TTC549 (cell line): ENCODE measurements around the gene RSRC1.
"Not testable (repeated sequence)": the region's sequence is repeated elsewhere in the genome, so short reads cannot be mapped to it uniquely, and the experiment has no call there.

Experiments used
- FAIRE-seq: peaks from 2 replicates; lab custom pipeline; 2012; peaks lifted over from hg19 to GRCh38; lab: Jason Lieb, UNC

The RSRC1 gene

DNA sequence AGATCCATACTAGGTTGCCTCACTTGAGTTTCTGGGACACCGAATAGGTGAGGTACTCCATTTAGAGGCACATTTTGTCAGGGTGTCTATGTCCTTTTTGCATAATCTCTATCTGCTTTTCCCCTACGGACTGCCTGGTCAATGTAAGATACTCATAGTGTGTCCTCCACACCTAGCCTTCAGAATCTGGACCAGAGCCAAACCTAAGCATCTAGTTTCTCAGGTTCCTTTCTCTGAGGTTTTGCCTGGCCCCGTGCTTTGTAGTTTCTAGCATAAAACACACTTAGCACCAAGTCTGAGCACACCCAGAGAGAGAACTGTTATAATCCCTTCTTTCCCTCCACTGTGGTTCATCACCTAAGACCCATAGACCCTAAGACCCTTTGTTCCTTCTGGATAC, 355.2 kb downstream of the RSRC1 start:
- FAIRE-seq = no peak

DNA sequence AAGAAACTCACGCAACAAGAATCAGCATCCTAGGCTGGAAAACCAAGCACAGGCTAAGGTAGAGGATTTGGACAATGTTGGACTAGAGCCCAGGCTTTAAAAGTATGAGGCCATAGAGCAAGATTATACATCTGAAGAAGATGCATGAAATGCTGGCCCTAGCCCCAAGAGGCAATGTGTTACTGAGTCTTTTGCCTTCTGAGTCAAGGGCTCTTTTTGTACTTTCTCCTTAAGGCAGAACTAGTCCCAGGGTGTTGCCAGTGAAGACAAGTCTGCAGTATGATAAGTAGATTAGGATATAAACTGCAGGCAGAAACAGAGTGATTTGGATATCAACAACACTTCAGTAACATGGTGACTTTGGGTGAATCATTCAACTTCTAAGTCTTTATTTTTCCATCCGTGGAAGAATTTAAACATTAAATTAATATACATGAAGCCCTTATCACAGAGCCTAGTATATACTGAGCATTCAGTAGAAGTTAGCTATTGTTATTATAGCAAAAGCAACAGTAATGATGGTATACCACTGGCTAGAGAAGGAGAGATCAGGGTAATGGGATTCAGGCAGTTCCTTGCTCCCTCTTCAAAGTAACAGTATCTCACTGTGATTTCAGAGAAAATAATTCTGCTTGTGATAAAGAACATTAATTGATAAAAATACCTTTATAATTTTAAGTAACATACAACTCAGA, 361.2 kb downstream of the RSRC1 start:
- FAIRE-seq = no peak

DNA sequence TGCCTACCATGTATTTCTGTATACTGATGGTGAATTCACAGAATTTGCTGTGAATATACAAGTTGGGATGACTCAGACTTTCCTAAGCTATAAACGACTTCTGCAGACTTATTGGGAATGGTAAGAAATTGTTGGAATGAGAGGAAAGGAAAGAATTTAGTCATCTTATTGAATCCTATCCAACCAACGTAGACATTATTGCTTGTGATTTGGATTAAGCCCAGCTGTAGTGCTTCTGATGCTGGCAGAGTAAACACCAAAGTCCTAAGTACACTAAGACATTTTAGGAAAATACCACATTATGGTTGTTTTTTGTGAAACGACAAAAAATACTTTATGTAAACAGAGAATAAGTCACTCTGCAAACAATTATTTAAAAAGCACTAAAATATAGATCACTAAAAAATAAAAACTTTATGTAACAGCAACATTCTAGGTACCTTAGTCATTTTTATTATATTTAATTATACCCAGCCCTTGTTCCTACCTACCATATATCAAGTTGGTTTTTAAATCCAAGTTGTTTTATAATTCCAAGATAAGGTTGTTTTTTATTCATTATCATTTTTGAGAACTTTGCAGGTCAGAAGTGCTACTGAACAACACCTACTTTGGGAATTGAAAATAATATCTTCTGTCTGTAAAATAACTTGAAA, 361.9 kb downstream of the RSRC1 start:
- FAIRE-seq = no peak

DNA sequence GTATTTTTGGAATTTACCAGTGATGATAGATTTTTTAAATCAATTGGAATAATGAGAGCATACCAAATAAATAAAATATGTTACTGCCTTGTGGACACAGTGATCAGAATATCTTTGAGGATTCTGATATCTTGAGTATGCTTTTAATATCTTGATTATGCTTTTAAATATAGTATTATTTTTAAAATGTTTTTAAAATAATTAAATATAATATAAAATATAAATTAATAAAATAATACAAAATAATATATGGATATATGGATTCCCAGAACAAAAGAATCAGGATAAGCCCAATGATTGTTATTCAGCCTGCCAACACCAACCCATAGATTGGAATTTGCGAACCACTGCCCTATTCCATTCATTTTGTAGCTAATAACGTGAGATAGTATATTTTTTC, 369.2 kb downstream of the RSRC1 start:
- FAIRE-seq = peak; percentile 47

DNA sequence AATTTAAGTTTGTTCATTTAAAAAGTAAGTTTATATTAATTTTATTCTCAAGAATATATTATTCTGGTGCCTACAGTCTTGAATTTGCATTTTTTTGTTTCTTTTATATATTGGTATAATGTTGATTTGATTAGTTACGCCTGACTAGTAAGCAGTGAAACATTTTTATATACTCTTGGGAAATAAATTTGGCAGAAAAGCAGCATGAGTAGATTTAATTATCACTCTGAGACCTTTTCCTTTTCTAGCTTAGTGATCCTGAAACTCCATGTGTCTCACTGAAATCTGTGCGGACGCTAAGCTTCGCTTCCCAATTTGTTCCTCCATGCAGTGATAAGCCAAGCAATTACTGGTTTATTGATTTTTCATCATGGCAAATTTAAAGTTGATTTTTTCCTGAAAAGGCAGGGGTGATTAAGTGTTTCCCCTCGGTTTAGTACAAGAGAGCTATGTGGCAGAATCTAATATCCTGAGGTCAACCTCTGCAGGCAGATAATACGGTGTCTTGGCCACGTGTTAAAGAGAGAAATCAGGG, 373.9 kb downstream of the RSRC1 start:
- FAIRE-seq = no peak

DNA sequence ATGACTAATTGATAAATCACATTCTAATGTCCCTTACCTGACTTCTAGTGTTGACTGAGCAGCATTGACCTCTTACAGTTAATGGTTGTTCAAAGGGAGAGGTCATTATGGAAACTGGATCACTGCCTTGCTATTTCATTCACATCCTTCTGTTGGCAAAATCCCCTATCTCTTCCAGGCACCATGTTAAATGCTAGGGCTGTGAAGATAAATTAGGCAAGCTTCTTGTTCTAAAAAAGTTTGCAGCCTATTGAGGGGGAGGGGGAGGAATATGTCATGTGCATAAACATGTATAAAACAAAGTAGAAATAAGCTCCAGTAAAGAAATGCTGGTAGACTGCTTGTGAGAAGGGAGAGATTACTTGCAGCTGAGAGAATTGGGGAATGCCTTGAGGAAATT, 376.3 kb downstream of the RSRC1 start:
- no peak for FAIRE-seq

DNA sequence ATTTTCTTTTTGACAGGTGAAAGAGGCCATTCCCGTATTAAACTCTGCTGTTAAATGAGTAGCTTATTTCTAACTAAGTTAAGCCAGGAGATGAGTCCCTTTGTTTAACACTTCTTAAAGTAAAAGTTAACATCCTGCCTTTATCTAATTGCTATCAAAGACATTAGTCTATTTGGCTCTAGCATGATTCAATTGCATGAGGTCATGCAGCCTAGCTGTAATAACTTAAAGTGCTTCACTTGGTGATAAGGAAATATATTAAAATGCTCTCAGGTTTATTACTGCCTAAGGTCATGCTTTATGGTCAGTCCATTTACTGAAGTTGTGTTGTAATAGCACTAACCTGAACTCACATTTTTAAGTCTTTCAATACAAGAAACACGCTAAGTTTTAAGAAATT, 378.8 kb downstream of the RSRC1 start:
- no peak for FAIRE-seq

DNA sequence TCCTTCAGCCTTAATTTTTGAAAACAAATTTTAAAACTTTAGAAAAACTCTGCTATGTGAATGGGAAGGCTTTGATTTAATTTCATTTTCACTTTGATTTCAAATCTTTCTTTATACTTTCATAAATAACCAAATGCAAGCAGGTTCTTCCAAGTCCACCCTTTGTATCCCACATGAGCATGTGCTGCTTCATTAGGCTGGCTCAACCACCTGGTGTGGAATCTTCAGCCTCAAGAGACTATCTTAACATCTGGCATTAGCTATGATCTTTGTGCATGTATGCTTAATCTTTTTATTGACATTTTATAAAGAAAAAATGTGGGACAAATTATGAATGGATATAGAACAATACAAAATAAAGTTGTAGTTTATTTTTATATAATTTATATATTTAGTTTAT, 379.3 kb downstream of the RSRC1 start:
- FAIRE-seq = no peak

DNA sequence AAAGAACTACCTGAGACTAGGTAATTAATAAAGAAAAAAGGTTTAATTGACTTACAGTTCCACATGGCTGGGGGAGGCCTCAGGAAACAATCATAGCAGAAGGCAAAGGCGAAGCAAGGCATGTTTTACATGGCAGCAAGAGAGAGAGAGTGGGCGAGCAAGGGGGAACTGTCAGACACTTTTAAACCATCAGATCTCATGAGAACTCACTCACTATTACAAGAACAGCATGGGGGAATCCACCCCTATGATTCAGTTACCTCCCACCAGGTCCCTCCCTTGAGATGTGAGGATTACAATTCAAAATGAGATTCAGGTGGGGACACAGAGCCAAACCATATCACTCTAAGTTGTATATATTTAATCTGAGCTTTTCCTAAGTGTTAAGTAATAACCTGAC, 382.1 kb downstream of the RSRC1 start:
- FAIRE-seq = no peak

DNA sequence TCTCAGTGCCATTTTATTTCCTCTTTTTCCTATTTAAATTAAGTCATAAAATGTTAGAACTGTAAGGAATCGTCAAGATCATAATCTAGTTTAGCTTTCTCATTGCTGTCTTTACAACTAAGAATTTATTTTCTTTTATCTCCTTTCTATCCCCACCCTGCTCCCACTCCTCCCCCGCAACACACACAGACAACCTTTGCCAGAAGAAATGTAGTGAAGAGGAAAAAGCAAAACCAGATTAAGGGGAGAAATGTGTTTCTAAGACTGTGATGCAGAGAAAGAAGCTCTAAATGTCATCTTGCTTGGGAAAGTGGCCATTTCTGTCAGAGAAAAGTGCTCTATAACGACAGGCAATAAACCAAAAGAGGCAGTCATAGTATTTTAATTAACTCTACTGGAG, 382.8 kb downstream of the RSRC1 start:
- no peak for FAIRE-seq

DNA sequence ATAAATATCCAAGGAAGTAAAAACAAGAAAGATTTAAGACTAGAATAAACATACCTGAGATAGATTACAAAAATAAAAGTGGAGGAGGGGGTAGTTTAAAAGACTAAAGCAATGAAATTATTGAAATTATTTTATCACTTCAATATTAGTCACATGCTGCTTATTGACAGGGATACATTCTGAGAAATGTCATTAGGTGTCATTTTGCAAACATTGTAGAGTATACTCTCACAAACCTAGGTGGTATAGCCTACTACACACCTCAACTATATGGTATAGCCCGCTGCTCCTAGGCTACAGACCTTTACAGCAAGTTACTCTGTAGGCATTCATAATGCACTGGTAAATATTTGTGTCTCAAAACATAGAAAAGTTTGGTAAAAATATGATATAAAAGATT, 384.0 kb downstream of the RSRC1 start:
- FAIRE-seq = no peak

DNA sequence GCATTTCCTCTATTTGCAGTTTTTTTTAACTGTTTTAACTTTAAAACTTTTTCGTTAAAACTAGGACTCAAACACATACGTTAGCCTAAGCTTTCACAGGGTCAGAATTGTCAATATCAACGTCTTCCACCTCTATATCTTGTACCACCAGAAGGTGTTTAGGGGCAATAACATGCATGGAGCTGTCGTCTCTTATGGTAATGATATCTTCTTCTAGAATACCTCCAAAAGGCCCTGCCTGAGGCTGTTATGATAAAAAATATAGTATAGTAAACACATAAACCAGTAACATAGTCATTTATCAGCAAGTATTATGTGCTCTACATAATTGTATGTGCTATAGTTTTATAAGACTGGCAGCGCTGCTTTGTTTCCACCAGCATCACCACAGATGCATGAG, 384.8 kb downstream of the RSRC1 start:
- no peak for FAIRE-seq

DNA sequence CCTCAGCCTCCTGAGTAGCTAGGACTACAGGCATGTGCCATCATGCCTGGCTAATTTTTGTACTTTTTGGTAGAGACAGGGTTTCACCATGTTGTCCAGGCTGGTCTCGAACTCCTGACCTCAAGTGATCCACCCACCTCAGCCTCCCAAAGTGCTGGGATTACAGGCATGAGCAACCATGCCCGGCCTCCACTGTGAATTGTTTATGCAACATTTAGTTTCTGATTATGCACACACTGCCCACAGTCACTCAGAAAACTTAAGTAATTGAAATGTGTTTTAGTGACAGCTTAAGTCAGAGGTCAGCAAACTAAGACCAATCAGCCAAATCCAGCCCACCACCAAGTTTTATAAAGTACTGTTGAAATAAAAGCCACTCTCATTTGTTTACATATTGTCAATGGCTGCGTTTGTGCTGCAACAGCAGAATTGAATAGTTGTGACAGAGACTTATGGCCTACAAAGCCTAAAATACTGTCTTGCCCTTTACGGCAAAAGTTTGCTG, 385.6 kb downstream of the RSRC1 start:
- FAIRE-seq = not testable (repeated sequence)

DNA sequence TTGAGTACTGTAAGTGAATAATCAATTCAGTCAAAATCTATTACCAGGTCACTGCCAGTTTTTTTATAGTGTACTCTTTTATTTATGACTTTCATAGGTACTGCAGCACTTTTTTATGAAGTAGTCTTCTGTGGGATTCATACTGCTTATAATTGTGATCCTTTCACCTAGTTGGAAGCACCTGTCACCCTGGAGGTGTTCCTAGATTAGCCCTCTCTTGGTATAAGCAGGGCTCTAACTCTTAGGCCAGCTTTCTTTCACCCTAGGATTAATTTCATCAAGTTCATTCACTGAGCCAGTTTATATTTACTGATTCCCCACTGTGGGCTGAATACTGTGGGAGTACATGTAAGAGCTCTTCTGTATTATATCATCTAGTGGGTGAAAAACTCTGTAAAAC, 395.2 kb downstream of the RSRC1 start:
- no peak for FAIRE-seq

DNA sequence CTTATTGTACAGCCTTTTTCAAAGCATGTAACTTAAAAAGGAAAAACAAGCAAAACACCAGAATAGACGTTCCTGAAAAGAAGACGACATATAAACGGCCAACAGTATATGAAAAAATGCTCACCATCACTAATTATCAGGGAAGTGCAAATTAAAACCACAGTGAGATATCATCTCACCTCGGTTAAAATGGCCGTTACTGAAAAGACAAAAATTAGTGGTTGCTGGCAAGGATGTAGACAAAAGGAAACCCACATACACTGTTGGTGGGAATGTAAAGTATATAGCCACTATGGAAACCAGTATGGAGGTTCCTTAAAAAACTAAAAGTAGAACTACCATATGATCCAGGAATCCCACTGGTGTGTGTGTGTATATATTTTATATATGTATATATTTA, 396.6 kb downstream of the RSRC1 start:
- no peak for FAIRE-seq

DNA sequence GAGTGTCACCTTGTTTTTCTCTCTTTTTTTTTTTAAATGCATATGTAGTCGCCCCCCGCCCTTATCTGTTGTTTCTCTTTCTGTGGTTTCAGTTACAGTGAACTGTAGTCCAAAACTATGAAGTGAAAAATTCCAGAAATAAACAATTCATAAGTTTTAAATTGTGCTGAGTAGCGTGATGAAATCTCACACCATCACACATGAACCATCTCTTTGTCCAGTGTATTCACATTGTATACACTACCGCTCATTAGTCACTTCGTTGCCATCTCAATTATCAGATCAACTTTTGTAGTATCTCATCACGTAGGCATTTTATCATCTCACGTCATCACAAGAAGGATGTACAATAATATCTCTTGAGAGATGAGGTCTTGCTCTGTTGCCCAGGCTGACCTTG, 398.6 kb downstream of the RSRC1 start:
- FAIRE-seq = no peak

DNA sequence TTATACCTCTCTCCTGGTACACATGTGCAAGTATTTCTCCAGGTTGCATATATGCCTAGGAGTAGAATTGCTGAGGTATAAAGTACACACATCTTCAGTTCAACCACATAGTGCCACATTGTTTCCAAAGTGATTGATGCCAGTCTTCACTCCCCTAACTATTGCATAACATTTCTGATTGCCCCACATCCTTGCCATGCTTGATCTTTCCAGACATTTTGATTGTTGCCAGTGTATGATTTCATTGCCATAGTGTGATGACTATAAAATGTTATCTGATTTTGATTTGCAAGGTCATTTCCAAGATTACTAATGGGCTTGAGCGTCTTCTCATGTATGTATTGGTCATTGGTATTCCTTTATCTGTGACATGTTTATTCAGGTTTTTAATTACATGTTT, 400.0 kb downstream of the RSRC1 start:
- FAIRE-seq = no peak

DNA sequence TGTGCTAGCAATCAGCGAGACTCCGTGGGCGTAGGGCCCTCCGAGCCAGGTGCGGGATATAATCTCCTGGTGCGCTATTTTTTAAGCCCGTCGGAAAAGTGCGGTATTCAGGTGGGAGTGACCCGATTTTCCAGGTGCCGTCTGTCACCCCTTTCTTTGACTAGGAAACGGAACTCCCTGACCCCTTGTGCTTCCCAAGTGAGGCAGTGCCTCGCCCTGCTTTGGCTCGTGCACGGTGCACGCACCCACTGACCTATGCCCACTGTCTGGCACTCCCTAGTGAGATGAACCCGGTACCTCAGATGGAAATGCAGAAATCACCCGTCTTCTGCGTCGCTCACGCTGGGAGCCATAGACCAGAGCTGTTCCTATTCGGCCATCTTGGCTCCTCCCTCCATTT, 406.8 kb downstream of the RSRC1 start:
- not testable (repeated sequence) for FAIRE-seq

DNA sequence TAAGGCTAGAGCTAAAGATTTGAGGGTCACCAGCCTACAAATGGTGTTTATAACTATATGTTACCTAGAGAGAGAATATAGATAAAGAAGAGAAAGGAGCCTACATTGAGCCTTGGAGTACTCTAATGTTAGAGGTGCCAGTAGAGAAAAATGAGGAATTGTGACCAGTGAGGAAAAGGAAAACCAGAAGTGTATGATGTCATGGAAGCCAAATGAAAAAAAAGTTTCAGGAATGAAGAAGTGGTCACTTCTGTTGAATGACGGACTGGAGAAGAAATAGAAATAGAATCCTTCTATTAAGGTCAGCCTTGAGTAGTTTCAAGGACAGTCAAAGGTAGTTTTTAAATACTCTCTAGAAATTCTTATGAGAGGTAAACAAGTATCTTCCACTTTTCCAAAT, 409.9 kb downstream of the RSRC1 start:
- no peak for FAIRE-seq

DNA sequence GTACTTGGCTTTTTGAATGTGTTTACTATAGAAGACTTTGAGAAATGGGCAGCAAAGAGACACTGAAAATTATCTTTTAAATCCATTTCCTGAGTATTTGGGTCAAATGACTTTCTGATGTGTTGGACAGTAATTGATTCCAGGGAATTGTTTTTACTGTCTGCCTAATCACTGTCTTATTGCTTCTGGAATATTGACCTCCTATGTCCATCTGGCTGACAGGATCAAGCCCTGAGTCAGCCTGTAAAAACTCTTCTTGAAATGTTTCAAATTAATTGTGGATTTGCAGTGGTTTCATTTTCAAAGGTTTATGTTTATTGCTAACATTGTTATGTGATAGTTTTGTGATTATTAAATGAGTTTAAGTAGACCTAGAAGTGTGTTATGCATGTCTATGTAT, 410.5 kb downstream of the RSRC1 start:
- FAIRE-seq = no peak

DNA sequence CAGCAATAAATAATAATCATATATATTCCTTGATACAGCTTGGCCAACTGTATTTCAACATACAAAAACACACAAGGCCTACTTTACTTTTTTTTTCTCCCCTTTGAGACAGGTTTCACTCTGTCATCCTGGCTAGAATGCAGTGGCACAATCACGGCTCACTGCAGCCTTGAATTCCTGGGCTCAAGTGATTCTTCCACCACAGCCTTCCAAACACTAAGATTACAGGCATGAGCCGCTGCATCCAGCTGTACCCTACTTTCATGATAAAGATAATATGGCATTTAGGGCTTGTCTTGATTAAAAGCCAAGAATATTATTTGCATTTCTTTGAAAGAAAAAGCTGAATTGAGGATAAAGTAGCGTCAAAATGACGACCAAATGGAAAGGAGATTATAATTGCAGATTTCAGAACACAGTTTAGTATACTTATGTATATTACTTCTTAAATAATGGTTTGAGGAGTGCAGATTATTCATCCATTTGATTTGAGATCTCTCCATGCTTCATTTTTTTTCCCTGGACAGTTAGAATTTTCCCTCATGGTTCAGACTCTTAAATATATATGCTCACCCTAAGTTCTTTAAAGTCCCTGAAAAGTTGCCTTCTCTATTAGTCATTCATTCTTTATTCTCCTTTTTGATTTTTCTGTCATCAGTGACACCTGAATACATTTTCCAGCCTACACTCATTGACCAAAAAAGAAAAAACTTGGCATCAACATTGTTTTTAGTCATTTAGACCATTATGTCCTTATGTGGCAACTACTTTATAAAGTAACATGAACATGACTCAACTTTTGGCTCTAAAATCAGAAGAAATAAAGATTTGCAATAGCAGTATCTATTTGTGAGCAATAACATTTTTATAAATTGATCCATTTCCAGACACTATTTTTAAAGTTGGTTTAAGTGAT, 412.6 kb downstream of the RSRC1 start:
- FAIRE-seq = no peak

DNA sequence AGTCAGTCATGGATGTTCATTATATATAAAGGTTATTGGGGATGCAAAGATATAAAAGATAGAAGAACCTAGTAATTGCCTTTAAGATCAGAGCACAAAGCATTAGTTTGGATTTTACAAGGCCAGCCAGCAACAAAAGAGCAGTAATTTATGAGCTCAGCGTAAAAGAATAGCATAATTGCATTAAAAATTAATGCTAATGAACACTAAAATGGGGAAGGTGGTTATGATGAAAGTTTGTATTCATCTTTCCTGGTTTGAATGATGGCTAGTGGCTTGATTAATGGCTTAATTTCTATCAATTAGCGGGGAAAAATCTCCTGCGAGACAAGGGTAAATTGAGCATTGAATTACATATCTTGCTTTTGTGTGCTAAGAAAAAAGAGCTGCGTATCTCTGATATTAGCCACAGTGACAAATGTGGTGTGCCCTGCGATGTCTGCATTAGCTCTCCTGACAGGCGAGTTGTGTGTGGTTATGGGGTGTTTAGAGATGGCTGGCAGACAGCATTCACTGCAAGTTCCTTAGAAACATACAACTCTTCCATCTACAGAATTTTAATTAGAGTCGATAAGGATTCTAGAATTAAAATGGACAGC, 418.3 kb downstream of the RSRC1 start:
- no peak for FAIRE-seq
